ENCODE data around the gene ASL.
"Not testable (repeated sequence)": the region's sequence is repeated elsewhere in the genome, so short reads cannot be mapped to it uniquely, and the experiment has no call there.

ASL gene

GRCh38 chr7:66076462-66077329 is 1.1 kb downstream of the ASL start:
- no peak for DNase-seq (ENCODE audit: low spot score)

GRCh38 chr7:66078067-66078466 is 2.4 kb downstream of the ASL start:
- DNase-seq (ENCODE audit: low spot score), result no peak

DNA sequence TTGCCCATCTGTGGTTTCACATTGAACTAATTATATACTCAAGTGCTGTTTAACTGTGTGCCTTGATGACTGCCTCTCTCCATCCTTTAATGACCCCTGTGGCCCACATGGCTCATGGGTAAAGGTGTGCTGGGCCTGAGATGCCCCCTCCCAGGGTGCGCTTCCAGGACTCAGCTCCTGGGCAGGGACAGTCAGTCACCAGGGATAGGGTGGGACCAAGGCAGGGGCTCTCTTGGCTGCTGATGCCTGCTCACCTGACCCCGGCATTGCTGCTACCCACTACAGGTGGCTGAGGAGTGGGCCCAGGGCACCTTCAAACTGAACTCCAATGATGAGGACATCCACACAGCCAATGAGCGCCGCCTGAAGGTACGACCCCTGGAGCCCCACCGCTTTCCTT is 6.5 kb downstream of the ASL start:
- DNase-seq (ENCODE audit: low spot score), result no peak

GRCh38 chr7:66082886-66083415 is 7.3 kb downstream of the ASL start:
- DNase-seq (ENCODE audit: low spot score), result no peak

DNA sequence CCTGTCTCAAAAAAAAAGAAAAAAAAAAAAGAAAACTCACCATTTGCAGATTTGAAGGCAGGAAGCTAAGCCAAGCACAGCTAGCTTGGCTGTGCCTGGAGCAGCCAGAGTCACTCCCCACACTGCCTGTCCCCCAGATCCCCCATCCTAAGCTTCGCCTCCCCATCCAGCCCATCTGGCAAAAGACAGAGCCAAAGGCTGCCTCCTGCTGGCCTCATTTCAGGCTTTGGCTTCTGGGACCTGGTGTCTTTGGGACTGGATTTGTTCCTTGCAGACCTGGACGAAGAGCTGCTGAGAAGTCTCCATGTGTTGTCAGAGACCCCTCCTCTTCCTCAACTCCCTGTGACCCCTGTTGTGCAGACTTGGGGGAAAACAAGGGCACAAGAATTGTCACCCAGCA is 8.1 kb downstream of the ASL start:
- DNase-seq (ENCODE audit: low spot score), result no peak

- DNase-seq (ENCODE audit: low spot score), result no peak
Observed at GRCh38 chr7:66088861-66089838, 13.5 kb downstream of the ASL start.

- no peak for DNase-seq (ENCODE audit: low spot score)
Observed at GRCh38 chr7:66092654-66093053, 17.0 kb downstream of the ASL start.

GRCh38 chr7:66095010-66095409 is 19.4 kb downstream of the ASL start:
- no peak for DNase-seq (ENCODE audit: low spot score)

- DNase-seq (ENCODE audit: low spot score), result no peak
Observed at GRCh38 chr7:66099232-66099550, 23.6 kb downstream of the ASL start.

DNA sequence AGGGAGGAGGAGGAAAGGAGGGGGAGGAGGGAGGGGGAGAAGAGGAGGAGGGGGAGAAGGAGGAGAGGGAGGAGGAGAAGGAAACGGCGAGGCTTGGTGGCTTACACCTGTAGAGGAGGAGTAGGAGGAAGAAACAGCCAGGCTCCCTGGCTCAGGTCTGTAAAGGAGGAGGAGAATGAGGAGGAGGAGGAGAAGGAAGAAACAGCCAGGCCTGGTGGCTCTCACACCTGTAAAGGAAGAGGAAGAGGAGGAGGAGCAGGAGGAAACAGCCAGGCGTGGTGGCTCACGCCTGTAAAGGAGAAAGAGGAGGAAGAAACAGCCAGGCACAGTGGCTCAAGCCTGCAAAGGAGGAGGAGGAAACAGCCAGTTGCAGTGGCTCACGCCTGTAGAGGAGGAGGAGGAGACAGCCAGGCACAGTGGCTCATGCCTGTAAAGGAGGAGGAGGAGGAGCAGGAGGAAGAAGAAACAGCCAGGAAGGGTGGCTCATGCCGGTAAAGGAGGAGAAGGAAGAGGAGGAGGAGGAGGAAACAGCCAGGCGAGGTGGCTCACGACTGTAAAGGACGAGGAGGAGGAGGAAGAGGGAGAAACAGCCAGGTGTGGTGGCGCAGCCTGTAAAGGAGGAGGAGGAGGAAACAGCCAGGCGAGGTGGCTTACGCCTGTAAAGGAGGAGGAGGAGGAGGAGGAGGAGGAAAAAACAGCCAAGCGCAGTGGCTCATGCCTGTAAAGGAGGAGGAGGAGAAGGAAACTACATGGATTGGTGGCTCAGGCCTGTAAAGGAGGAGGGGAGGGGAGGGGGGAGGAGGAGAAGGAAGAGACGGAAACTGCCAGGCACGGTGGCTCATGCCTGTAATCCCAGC is 24.2 kb downstream of the ASL start:
- DNase-seq (ENCODE audit: low spot score), result peak; percentile 84

DNA sequence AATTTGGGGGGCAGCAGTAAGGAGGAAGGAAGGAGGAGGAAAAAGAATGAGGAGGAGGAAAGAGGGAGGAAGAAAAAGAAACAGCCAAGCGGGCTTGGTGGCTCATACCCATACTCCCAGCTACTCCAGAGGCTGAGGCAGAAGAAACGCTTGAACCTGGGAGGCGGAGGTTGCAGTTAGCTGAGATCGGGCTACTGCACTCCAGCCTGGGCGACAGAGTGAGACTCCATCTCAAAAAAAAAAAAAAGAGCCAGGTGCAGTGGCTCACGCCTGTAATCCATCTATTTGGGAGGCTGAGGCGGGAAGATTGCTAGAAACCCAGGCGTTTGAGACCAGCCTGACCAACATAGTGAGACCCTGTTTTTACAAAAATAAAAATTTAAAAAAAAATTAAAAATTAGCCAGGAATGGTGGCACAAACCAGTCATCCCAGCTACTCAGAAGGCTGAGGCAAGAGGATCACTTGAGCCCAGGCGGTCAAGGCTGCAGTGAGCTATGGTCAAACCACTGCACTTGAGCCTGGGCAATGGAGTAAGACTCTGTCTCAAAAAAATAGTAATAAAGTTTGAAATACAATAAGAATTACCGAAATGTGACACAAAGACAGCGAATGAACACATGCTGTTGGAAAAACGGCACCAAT is 24.9 kb downstream of the ASL start:
- no peak for DNase-seq (ENCODE audit: low spot score)

DNA sequence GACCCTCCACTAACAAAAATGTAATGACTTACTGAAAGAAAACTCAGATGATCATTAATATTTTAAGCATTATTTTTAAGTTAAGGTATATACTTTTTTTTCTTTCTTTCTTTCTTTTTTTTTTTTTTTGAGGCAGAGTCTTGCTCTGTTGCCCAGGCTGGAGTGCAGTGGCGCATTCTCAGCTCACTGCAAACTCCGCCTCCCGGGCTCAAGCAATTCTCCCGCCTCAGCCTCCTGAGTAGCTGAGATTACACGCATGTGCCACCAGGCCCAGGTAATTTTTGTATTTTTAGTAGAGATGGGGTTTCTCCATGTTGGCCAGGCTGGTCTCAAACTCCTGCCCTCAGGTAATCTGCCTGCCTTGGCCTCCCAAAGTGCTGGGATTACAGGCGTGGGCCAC is 26.5 kb downstream of the ASL start:
- not testable (repeated sequence) for DNase-seq (ENCODE audit: low spot score)

DNA sequence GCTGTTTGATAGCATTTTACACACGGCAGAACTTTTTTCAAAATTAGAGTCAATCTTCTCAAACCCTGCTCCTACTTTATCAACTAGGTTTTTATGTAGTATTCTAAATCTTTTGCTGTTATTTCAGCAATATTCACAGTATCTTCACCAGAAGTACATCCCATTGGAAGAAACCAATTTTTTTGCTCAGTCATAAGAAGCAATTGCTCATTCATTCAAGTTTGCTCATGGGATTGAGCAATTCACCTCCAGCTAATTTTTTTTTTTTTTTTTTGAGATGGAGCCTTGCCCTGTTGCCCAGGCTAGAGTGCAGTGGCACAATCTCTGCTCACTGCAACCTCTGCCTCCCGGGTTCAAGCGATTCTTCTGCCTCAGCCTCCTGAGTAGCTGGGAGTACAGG is 28.4 kb downstream of the ASL start:
- DNase-seq (ENCODE audit: low spot score), result not testable (repeated sequence)

DNA sequence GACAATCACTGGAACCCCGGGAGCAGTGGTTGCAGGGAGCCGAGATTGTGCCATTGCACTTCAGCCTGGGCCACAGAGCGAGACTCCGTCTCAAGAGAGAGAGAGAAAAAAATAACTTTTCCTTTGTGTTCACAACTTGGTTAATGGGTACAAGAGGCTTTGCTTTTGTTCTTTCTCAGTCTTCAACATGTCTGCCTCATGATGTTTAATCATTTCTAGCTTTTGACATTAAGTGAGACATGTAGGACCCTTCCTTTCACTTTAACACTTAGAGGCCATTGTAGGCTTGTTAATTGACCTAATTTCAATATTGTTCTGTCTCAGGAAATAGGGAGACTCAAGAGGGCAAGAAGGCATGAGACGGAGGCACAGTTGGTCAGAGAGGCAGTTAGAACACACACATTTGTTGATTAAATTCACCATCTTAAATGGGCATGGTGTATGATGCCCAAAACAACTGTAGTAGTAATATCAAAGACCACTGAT is 29.7 kb downstream of the ASL start:
- DNase-seq (ENCODE audit: low spot score), result no peak

- DNase-seq (ENCODE audit: low spot score), result not testable (repeated sequence)
Observed at GRCh38 chr7:66108410-66108809, 32.8 kb downstream of the ASL start.

- peak; percentile 99 for DNase-seq (ENCODE audit: low spot score)
Observed at GRCh38 chr7:66110856-66111255, 35.2 kb downstream of the ASL start.

GRCh38 chr7:66114743-66115649 is 39.4 kb downstream of the ASL start, which contains the start of gene CRCP:
TSS of gene CRCP (plus strand) at chr7:66114847. CDS start at chr7:66114963, 116 bp downstream.
- DNase-seq (ENCODE audit: low spot score), result peak; percentile 81

GRCh38 chr7:66116680-66117420 is 41.2 kb downstream of the ASL start:
- DNase-seq (ENCODE audit: low spot score), result not testable (repeated sequence)

DNA sequence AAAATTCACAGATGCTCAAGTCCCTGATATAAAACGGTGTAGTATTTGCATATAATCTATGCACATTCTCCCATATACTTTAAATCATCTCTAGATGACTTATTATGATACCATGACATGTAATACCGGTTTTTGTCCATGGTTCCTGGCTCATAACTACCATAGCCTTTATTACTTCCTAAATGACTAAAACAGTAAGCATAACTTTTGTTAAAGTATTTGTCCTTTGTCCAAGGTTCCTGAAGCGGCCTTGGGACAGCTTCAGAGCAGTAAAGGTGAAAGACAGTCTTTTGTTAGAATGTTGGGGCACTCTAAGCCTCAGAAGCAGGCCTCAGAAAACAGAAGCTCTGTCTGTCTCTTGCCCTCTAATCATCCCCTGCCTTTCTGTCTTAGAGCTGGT is 43.0 kb downstream of the ASL start:
- no peak for DNase-seq (ENCODE audit: low spot score)
